Keratinocyte (primary cell): Measurements from ENCODE around the gene VCL. TPM values are rescaled to one million over a fixed set of nuclear protein-coding genes. Genes with fewer than 3 reads are reported as not detected.

Experiments
- DNase-seq: peaks from one replicate; pipeline ENCODE4 v3.0.0-alpha.2; 2011; ENCODE audit warnings: low read depth, missing footprints, low spot score
- FAIRE-seq: peaks from 2 replicates; lab custom pipeline; 2011; peaks lifted over from hg19 to GRCh38; lab: Jason Lieb, UNC
- H2AFZ ChIP-seq: 2 replicates; pipeline ENCODE4 v1.6.0; 2012; ENCODE audit warnings: low read length, control low read depth, inconsistent platforms; ENCODE audit not compliant: control insufficient read depth
- H3K27ac ChIP-seq: 2 replicates; pipeline ENCODE4 v1.5.1; 2011; ENCODE audit warnings: low read length; ENCODE audit not compliant: control insufficient read depth, insufficient read depth
- H3K27me3 ChIP-seq: 3 replicates; pipeline ENCODE4 v1.6.0; 2011; ENCODE audit warnings: low read length; ENCODE audit not compliant: control insufficient read depth, insufficient read depth; ENCODE audit errors: extremely low read depth
- H3K36me3 ChIP-seq, 2 experiments: 2 replicates in 1 of 2; 3 replicates in 1 of 2; pipeline ENCODE4 v1.5.1; 2011; ENCODE audit warnings: low read length in 2 of 2, mild to moderate bottlenecking in 1 of 2; ENCODE audit not compliant: control insufficient read depth in 2 of 2, insufficient read depth in 2 of 2; ENCODE audit errors: extremely low read depth in 1 of 2
- H3K4me1 ChIP-seq: 3 replicates; pipeline ENCODE4 v1.5.1; 2011; ENCODE audit warnings: low read length; ENCODE audit not compliant: control insufficient read depth, insufficient read depth; ENCODE audit errors: extremely low read depth
- H3K4me2 ChIP-seq: 3 replicates; pipeline ENCODE4 v1.6.0; 2011; ENCODE audit warnings: low read depth, low read length; ENCODE audit not compliant: control insufficient read depth, insufficient read depth; ENCODE audit errors: extremely low read depth
- H3K4me3 ChIP-seq, 3 experiments: fragments of 200-600 bp in 1 of 3; sonication (generic) in 1 of 3; 2 replicates in 2 of 3; 3 replicates in 1 of 3; pipeline ENCODE4 v1.5.1; 2011 to 2016; ENCODE audit warnings: low read length in 3 of 3, mild to moderate bottlenecking in 3 of 3, control low read depth in 2 of 3, inconsistent platforms in 1 of 3, low read depth in 1 of 3, mixed read lengths in 1 of 3, mixed run types in 1 of 3, moderate library complexity in 1 of 3; ENCODE audit not compliant: control insufficient read depth in 2 of 3, insufficient read depth in 2 of 3; ENCODE audit errors: extremely low read depth in 1 of 3
- H3K79me2 ChIP-seq: 2 replicates; pipeline ENCODE4 v1.6.0; 2012; ENCODE audit warnings: low read length; ENCODE audit not compliant: control insufficient read depth, insufficient read depth
- H3K9ac ChIP-seq: 3 replicates; pipeline ENCODE4 v1.6.0; 2011; ENCODE audit warnings: low read length; ENCODE audit not compliant: control insufficient read depth, insufficient read depth; ENCODE audit errors: extremely low read depth
- H3K9me1 ChIP-seq: 3 replicates; pipeline ENCODE4 v1.6.0; 2011; ENCODE audit warnings: low read length; ENCODE audit not compliant: control insufficient read depth, insufficient read depth; ENCODE audit errors: extremely low read depth
- H3K9me3 ChIP-seq: 2 replicates; pipeline ENCODE4 v1.5.1; 2012; ENCODE audit warnings: low read depth, low read length; ENCODE audit not compliant: control insufficient read depth
- H4K20me1 ChIP-seq: 3 replicates; pipeline ENCODE4 v1.6.0; 2011; ENCODE audit warnings: low read length; ENCODE audit not compliant: control insufficient read depth, insufficient read depth; ENCODE audit errors: extremely low read depth
- CTCF ChIP-seq, 3 experiments: IDR thresholded peaks in 1 of 3; conservative IDR thresholded peaks in 1 of 3; optimal IDR thresholded peaks in 1 of 3; 2 replicates in 2 of 3; 3 replicates in 1 of 3; pipeline versions ENCODE3 to v1.5.1; 2011; ENCODE audit warnings: low read length in 3 of 3, mild to moderate bottlenecking in 3 of 3, moderate library complexity in 2 of 3, control low read depth in 1 of 3, inconsistent platforms in 1 of 3; ENCODE audit not compliant: insufficient read depth in 2 of 3; ENCODE audit errors: extremely low read depth in 1 of 3
- EZH2 ChIP-seq: IDR thresholded peaks from one replicate; pipeline ENCODE4 v1.6.1; 2012; ENCODE audit warnings: inconsistent platforms, mild to moderate bottlenecking, low read length, moderate library complexity
- dilution Hi-C: fragments of 300-500 bp; cut with MboI; formaldehyde crosslinking; loops from one replicate; pipeline ENCODE4 v1.7.0; 2020; ENCODE audit warnings: low sequenced_read_pairs; ENCODE audit not compliant: extremely low pct_ligation_motif_present
- polyA plus RNA-seq, 5 experiments: library from polyadenylated mRNA; depleted of rRNA in 3 of 5; stranded (reverse) in 3 of 5; stranded (forward) in 1 of 5; unstranded in 1 of 5; fragments of >200 nt; gene quantifications; 1 replicate in 1 of 5; 2 replicates in 3 of 5; 3 replicates in 1 of 5; pipeline versions ENCODE4 v1.2.1 to v1.2.3, GENCODE V29; 2011 to 2012; ENCODE audit warnings: missing spikeins in 2 of 5, low read depth in 1 of 5, low replicate concordance in 1 of 5

VCL gene
- polyA plus RNA-seq, 1 donor (not counting 4 experiments of a cell fraction or from before 2014, with no cell fraction given): 102 TPM

GRCh38 chr10:74118804-74119203, 120.9 kb downstream of the VCL start:
- Histone ChIP-seq H3K9ac (no peak overlapping the region), H3K27me3 (no peaks in the 10 kb centered on the region), H3K36me3 (peaks cover 41 to 51% of the 10 kb centered on the region in 2 experiments), H3K9me1 (no peaks in the 10 kb centered on the region), H3K4me2 (no peak overlapping the region), H4K20me1 (no peaks in the 10 kb centered on the region), H3K4me1 (peaks cover 17% of the 10 kb centered on the region), H3K79me2 (no peaks in the 10 kb centered on the region), H3K27ac (peak overlapping the region; percentile 5), H3K4me3 (no peak overlapping the region), H3K9me3 (no peaks in the 10 kb centered on the region), H2AFZ (no peak overlapping the region)
- TF ChIP-seq EZH2 (no peak), CTCF (optimal IDR thresholded peaks at IDR 0.05 in 1 of 3, IDR thresholded peaks at IDR 0.05 in 1 of 3, conservative IDR thresholded peaks at IDR 0.05 in 1 of 3; ENCODE audit: extremely low read depth in 1 of 3, insufficient read depth in 2 of 3, low read length in 3 of 3) (no peak)
- no peak for DNase-seq
- FAIRE-seq: peak; percentile 29
- dilution Hi-C loops: no loop called here

GRCh38 chr10:74120911-74121310, 123.0 kb downstream of the VCL start:
- dilution Hi-C loops: no loop called here
- no peak for TF ChIP-seq CTCF (optimal IDR thresholded peaks at IDR 0.05 in 1 of 3, IDR thresholded peaks at IDR 0.05 in 1 of 3, conservative IDR thresholded peaks at IDR 0.05 in 1 of 3; ENCODE audit: extremely low read depth in 1 of 3, insufficient read depth in 2 of 3, low read length in 3 of 3)
- TF ChIP-seq EZH2: no peak
- Histone ChIP-seq H3K4me1 (peaks cover 12% of the 10 kb centered on the region), H3K36me3 (peaks cover 30 to 39% of the 10 kb centered on the region in 2 experiments), H3K9me1 (no peaks in the 10 kb centered on the region), H3K9ac (no peak overlapping the region), H2AFZ (no peak overlapping the region), H3K4me2 (no peak overlapping the region), H3K4me3 (no peak overlapping the region), H3K27me3 (no peaks in the 10 kb centered on the region), H4K20me1 (no peaks in the 10 kb centered on the region), H3K27ac (no peak overlapping the region), H3K79me2 (no peaks in the 10 kb centered on the region), H3K9me3 (no peaks in the 10 kb centered on the region)
- FAIRE-seq: no peak
- DNase-seq: no peak
